ENCODE measurements around the gene HOXC9. TPM values are rescaled to one million over a fixed set of nuclear protein-coding genes. Genes with fewer than 3 reads are reported as not detected.
A peak's percentile ranks its signal among the peaks of the same experiment; 100 is the strongest.

The HOXC9 gene
- total RNA-seq, 1 experiment from 2014 or later = not detected

GRCh38 chr12:54047160-54047963 is 47.4 kb downstream of the HOXC9 start:
- H3K27me3 Mint-ChIP-seq (ENCODE audit: low read depth) = peaks cover 100% of the 10 kb centered on the region

More at GRCh38 chr12:54047160-54047963, 47.4 kb downstream of the HOXC9 start:
- Histone ChIP-seq H3K23ac (ENCODE audit: insufficient read length, low read depth, low read length) (no peak overlapping the region), H3K23me2 (ENCODE audit: insufficient read length, low read depth, low read length, poor library complexity, severe bottlenecking) (no peaks in the 10 kb centered on the region), H3K27ac (ENCODE audit: insufficient read length, low read depth, low read length) (no peak overlapping the region), H4K8ac (replicated peaks; ENCODE audit: insufficient read length, low read depth, low read length) (no peak overlapping the region), H3K27me3 (ENCODE audit: insufficient read depth, low read length) (peaks cover 99% of the 10 kb centered on the region), H3K9ac (ENCODE audit: extremely low read depth, insufficient read length, low read length) (no peak overlapping the region), H4K91ac (ENCODE audit: insufficient read length, low read depth, low read length) (no peak overlapping the region), H4K5ac (ENCODE audit: insufficient read length, low read depth, low read length) (no peak overlapping the region), H3K18ac (ENCODE audit: insufficient read length, low read depth, low read length) (no peak overlapping the region), H3K14ac (ENCODE audit: insufficient read depth, low read length) (no peak overlapping the region; the same call in 1 of the 2 replicates), H4K20me1 (ENCODE audit: control insufficient read depth, insufficient read depth, insufficient read length) (no peaks in the 10 kb centered on the region), H2BK120ac (ENCODE audit: low read depth, low read length, poor library complexity, severe bottlenecking) (no peak overlapping the region), H3K4me1 (ENCODE audit: insufficient read depth, low read length) (no peaks in the 10 kb centered on the region), H2BK20ac (ENCODE audit: low read depth, low read length, poor library complexity, severe bottlenecking) (no peak overlapping the region), H2BK15ac (ENCODE audit: low read depth, low read length) (no peak overlapping the region), H2BK5ac (ENCODE audit: insufficient read length, low read length) (no peak overlapping the region), H3K4ac (ENCODE audit: low read depth, low read length) (no peak overlapping the region), H3K4me2 (ENCODE audit: insufficient read depth, insufficient read length, low read length) (no peak overlapping the region), H3K9me3 (ENCODE audit: control insufficient read depth, low read depth, low read length) (no peaks in the 10 kb centered on the region), H2BK12ac (ENCODE audit: insufficient read length, low read depth, low read length) (no peak overlapping the region), H3K79me2 (ENCODE audit: insufficient read depth, low read length) (no peaks in the 10 kb centered on the region), H2AK5ac (ENCODE audit: insufficient read length, low read length) (no peak overlapping the region), H3T11ph (ENCODE audit: low read length) (no peak overlapping the region), H3K56ac (ENCODE audit: insufficient read length, low read depth, low read length) (no peak overlapping the region), H3K79me1 (ENCODE audit: insufficient read depth, low read depth, low read length, poor library complexity, severe bottlenecking) (no peaks in the 10 kb centered on the region), H2AFZ (ENCODE audit: low read length) (no peak overlapping the region)
- WGBS (ENCODE audit: extremely low coverage, insufficient read length, low lambda C conversion rate) = no CpG with 5 or more reads among the region's 61 CpGs
- peak overlapping the region in 1 of 2 experiments; percentile 57; a peak in 2 of 5 replicates for H3K4me3 Mint-ChIP-seq
- peak; percentile 67 for DNase-seq
- no peak overlapping the region for H3K27ac Mint-ChIP-seq
- peaks cover 2 to 13% of the 10 kb centered on the region in 2 experiments; a peak in 3 of 5 replicates for H3K9me3 Mint-ChIP-seq
- H3K36me3 Mint-ChIP-seq (ENCODE audit: insufficient read depth in 1 of 3, low read depth in 3 of 3) = no peaks in the 10 kb centered on the region
- H3K4me1 Mint-ChIP-seq = peaks cover 3 to 27% of the 10 kb centered on the region in 2 experiments
- TF ChIP-seq CTCF (conservative IDR thresholded peaks at IDR 0.05) = no peak
